ENCODE data around the gene MAN1B1.

MAN1B1 gene

GRCh38 chr9:137148242-137148641, 61.5 kb downstream of the MAN1B1 start:
- DNase-seq: no peak

DNA sequence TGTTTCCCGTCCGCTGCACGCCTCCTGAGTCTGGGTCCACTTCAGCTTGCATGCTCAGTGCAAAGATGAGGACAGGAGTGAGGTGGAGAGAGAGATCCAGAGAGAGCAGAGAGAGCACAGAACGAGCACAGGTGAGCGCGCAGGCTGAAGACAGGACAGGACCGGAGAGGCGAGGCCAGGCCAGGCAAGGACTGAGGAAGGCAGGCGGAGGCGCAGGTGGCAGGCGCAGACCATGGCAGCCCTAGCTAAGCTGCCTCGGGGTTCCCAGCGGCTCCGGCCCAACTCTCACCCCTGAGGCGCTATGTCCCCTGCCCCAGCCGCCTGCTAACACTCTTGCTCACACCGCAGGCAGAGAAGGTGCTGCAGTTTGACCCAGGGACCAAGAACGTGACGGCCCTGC, 61.9 kb downstream of the MAN1B1 start:
- DNase-seq: no peak

DNA sequence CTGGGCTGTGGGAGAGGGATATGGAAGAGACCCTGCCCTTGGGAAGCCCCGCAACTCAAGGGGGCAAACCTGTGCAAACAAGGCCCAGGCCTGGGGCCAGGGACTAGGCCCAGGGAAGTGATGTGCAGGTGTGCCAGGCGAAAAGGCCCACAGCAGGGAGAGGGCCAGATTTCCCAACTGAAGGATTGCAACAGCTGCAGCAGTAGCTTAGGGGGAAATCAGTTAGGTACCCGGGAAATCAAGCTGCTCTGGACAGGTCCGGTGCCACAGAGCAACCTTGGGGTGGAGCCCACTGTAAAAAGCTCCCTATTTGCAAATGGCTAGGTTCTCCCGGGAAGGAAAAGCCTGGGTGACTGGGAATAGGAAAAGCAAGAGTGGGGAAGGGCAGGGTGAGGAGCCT, 62.6 kb downstream of the MAN1B1 start:
- no peak for DNase-seq

- no peak for DNase-seq
Measured at GRCh38 chr9:137149942-137150616, 63.3 kb downstream of the MAN1B1 start.

GRCh38 chr9:137150617-137151457, 64.1 kb downstream of the MAN1B1 start:
- no peak for DNase-seq

DNA sequence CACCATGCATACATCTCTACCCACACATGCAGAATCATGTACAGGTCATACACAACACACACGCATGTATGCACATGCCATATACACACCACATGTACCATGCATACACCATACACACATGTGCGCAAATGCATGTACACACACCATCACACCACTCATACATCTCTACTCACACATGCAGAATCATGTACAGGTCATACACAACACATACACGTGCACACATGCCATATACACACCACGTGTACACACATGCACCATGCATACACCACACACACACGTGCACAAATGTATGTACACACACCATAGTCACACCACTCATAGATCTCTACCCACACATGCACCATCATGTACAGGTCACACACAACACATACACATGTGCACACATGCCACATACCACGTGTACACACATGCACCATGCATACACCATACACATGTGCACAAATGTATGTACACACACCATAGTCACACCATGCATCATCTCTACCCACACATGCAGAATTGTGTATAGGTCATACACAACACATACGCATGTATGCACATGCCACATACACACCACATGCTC, 66.1 kb downstream of the MAN1B1 start:
- no peak for DNase-seq

- DNase-seq: no peak
Measured at GRCh38 chr9:137156567-137157375, 70.0 kb downstream of the MAN1B1 start.

GRCh38 chr9:137157618-137158415, 71.0 kb downstream of the MAN1B1 start:
- peak; percentile 42 for DNase-seq

GRCh38 chr9:137158625-137159024, 71.8 kb downstream of the MAN1B1 start:
- no peak for DNase-seq
